ENCODE data around the gene DYNC1LI1.
A peak's percentile ranks its signal among the peaks of the same experiment; 100 is the strongest.

The DYNC1LI1 gene

DNA sequence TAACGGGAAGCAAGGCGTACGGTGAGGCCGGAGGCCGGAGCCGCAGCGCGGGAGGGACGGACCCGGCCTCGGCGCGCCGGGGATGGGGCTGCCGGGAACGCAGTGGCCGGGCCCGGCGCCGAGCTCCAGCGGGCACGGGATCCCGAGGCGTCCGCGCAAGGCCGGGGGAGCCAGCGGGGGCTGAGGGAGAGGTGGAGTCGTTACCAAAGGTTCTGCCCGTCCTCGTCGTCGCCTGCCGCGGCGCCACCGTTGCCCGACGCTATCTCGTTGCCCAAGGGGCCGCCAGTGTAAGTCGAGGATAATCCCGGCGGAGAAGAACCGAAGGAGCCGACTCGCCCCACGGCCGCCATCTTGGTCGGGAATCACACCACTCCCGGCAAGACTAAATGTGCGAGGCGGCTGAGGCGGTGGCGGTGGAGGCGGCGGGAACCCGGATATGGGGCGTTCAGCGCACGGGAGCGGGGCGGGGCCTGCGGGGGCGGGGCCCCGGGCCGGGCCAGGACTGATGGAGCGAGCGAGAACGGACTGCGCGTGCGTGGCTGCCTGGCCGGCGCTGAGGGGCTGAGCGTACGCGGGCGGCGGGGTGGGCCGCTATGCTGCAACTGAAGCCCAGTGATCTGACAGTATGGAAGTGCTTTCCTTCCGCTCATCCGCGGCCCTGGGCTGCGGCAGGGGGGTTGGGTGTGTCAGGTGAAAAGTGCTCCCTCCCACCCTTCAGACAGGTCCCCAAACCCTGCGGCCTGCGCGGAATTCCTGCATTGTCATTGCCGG lies at the start of gene DYNC1LI1:
DYNC1LI1 (minus strand) TSS at position 438 of the 771 bp plus-strand sequence; CDS start at position 350, 88 bp downstream.
- DNase-seq (ENCODE audit: low spot score), result peak; percentile 90

GRCh38 chr3:32619395-32619794 lies 48.7 kb upstream of the DYNC1LI1 start:
- DNase-seq (ENCODE audit: low spot score), result no peak

- no peak for DNase-seq (ENCODE audit: low spot score)
Measured at GRCh38 chr3:32616267-32616962, 45.8 kb upstream of the DYNC1LI1 start.

- DNase-seq (ENCODE audit: low spot score), result no peak
Measured at GRCh38 chr3:32614956-32615355, 44.3 kb upstream of the DYNC1LI1 start.

DNA sequence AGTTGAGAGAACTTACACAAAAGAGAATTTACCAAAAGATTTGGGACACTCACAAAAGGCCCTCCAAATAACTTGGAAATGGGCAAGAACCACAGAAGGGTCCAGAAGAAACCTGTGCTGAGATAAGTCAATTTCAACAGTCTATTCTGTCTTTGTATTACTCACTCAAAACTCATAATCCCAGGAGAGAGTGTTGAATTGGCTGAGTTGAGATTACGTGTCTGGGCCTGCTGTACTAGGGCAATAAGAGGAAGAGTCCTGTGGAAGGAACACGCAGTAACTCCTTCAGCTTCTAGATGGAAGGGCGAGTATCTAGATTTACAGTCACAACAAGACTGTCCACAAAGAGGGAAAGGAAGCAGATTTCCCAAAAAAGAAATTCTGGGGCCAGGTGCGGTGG lies 42.5 kb upstream of the DYNC1LI1 start:
- no peak for DNase-seq (ENCODE audit: low spot score)

- DNase-seq (ENCODE audit: low spot score), result no peak
Measured at GRCh38 chr3:32612547-32612946, 41.9 kb upstream of the DYNC1LI1 start.

DNA sequence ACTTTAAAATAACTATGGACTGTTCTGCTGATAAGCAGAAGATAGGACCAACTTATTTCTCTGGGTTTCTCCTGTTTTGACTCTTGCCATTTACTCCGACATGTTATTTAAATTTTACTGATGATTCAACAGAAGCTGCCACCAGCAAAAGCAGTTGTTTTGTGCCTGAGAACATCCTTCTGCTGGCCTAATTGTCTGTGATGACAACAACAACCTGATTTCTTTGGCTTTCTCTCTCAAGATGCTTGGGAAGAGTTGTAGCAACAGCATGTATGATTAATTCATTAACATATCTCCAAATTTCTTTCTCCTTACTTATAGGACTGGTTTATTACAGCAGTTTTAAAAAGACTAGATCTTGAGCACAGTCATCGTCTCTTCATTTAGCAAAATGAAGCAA lies 36.9 kb upstream of the DYNC1LI1 start:
- DNase-seq (ENCODE audit: low spot score), result no peak

DNA sequence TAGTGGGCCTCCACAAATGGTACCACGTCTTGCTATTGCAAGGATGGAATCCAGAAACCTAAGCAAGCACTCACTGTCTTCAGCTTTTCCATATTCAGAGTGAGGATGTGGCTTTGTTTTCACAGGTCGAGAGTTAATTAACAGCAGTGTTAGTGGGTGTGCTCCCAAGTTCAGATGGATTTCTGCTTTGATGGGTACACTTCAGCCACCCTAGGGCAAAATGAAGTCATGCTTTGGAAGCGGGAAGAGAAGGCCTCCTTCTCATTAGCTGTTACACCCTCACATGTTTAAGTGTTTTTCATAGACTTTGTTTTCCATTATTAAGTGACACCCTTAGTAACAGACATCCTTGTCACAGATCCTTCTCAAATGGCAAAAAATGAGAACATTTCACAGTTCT lies 36.3 kb upstream of the DYNC1LI1 start:
- no peak for DNase-seq (ENCODE audit: low spot score)

GRCh38 chr3:32606277-32606676 lies 35.6 kb upstream of the DYNC1LI1 start:
- no peak for DNase-seq (ENCODE audit: low spot score)

- DNase-seq (ENCODE audit: low spot score), result no peak
Measured at GRCh38 chr3:32603064-32603463, 32.4 kb upstream of the DYNC1LI1 start.

DNA sequence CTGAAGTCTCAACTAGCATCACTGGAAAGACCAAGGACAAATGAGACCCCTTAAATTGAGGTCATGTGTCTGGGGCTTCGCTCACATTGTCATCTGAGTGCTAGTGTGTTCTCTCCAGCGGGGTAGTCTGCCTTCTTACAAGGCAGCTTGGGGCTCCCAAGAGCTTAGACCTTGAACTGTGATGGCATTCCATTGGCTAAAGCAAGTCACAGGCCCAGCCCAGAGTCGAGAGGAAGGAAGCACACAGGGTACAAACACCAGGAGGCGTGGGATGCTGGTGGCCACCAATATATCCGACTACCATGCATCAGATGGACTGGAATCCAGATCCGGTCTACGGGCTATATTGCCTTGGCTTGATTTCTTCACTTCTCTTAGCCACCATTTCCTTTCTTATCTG lies 31.5 kb upstream of the DYNC1LI1 start:
- no peak for DNase-seq (ENCODE audit: low spot score)

- DNase-seq (ENCODE audit: low spot score), result no peak
Measured at GRCh38 chr3:32601722-32602121, 31.1 kb upstream of the DYNC1LI1 start.

DNA sequence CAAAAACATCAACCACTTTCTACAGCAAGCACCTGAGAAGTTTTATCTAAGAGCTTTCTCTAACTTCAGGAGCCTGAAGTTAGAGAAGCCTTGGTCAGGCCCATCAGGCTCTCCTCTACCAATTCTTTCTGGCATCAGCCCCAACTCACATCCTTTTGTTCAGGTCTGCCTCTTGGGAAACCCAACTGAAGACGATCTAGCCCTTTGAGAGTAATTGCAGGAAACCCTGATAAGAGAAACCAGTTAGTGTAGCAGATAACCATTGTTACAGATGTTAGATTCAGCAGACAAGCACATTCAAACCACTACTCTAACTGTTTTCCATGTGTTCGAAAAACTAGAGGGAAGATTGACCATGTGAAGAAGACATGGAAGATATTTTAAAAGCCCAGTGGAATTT lies 27.0 kb upstream of the DYNC1LI1 start:
- no peak for DNase-seq (ENCODE audit: low spot score)

DNA sequence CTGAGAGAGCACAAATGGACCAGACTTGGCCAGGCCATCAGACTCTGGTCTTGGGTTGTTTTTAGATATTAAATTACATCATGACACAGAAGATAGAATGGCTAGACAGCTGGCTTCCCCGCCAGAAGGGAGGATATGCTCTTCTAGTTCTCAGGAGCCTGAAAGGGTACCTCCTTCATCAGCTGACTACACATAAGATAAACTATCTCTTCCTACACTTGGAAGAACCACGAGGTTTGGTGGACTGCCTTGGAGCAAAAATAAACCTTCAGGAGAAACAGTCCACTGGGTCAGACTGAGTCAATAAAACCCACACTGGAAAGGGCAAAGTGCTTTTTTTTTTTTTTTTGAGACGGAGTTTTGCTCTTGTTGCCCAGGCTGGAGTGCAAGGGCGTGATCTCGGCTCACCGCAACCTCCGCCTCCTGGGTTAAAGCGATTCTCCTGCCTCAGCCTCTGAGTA lies 26.3 kb upstream of the DYNC1LI1 start:
- no peak for DNase-seq (ENCODE audit: low spot score)

DNA sequence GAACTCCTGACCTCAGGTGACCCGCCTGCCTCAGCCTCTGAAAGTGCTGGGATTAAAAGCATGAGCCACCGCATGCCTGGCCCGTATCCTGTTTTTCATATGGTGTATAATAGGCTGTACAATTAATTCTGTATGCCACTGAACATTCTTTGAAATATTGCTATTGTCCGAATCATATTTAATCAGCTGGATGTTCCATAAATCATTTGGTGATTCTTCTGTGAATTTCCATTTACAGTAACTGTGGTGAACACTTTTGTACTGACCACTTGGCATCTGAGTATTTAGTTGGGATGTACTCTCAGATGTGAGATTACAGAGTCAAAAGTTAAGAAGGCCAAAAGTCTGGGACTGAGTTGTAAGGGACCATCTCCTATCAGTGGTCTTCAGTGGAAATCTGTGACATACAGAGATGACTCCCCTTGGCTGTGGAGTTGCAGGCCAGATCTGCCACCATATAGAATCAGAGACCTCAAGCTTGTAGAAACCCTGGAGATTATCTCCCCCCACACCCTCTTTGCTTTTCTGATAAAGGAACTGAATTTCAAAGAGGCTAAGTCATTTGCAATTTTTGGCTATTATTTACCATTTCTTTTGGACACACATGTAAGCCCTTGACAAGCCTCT lies 25.7 kb upstream of the DYNC1LI1 start:
- no peak for DNase-seq (ENCODE audit: low spot score)

- DNase-seq (ENCODE audit: low spot score), result no peak
Measured at GRCh38 chr3:32595323-32595722, 24.7 kb upstream of the DYNC1LI1 start.

DNA sequence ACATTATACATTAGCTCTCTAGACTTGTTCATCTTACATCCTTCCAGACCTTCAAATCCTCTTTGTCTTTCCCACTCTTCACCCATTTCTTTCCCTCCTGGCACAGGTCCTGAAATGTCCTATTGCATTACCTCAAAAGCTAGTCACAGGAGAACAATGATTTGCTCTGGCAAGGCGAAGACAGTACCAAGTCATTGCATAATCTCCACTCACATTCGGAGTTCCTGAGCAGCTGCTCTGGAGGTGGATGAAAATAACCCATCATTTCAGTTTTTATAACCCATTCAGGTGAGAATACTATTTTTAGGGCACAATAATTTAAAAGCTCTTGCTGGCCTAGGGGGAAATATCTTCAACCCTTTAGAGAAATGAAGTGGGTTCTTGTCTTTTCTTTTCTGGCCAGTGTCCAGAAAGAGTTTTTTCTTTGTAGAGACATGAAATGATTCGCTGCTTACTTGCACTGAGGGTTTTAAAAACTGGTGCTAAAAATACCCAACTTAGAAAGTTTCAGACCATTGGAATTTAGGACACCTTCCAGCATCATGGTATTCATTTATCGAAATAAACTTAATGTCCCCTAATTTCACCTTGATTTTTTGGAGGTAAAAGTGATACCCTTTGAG lies 23.4 kb upstream of the DYNC1LI1 start:
- DNase-seq (ENCODE audit: low spot score), result no peak

- no peak for DNase-seq (ENCODE audit: low spot score)
Measured at GRCh38 chr3:32592696-32593353, 22.2 kb upstream of the DYNC1LI1 start.

DNA sequence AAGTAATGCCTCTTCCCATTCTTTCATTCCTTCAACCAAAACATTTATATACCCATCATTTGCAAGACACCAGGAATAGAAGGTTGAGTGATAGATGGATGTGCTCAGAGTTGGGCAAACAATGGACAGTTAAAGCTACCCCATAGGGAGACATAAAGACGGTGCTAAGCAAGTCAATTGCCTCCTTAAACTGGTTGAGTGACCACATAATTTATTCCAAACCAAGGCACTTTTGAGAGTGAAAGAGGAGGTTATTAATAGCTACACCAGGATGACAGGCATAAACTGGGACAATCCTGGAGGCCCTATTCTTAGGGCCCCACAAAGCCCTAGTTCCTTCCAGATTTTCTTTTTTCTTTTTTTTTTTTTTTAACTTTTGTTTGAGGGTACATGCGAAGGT lies 21.4 kb upstream of the DYNC1LI1 start:
- DNase-seq (ENCODE audit: low spot score), result no peak

DNA sequence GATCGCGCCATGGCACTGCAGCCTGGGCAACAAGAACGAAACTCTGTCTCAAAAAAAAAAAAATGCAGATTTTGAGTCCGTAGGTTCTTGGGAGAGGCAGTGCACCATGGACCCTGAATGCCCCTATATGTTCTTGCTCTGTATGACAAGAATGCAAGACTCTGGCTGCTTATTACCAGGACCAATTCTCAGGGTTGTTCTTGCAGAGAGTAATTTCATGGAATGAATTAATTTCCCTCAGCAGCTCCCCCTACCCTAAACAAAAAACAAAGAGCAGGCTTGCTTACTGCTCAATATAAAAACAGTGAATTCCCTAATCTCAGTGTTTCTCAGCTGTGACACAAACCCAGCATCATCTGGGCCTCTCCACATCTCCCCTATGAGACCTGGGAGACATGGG lies 20.5 kb upstream of the DYNC1LI1 start:
- no peak for DNase-seq (ENCODE audit: low spot score)

GRCh38 chr3:32586356-32586755 lies 15.7 kb upstream of the DYNC1LI1 start:
- DNase-seq (ENCODE audit: low spot score), result no peak

DNA sequence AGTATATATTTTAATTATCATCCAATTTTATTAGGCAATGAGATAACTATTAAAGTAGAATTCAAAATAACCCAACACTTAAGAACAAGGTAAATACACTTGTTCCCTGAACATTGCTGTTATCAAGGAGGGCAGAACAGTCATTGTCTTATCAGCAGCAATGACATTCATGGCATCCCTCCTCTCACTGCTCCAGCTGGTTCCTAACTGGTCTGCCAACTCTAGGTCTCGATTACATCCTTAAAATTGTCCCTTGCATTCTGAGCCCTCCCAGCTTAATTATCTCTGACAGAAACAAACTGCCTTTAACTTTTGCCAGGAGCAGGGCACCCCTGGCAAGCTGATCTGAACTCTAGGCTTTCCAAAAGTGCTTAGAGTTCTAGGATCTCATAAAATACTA lies 14.0 kb upstream of the DYNC1LI1 start:
- no peak for DNase-seq (ENCODE audit: low spot score)

Measured in CD4-positive, alpha-beta T cell treated with Interleukin-15 for 4 hours (primary cell).